ENCODE measurements around the gene ZNF8. TPM values are rescaled to one million over a fixed set of nuclear protein-coding genes. Genes with fewer than 3 reads are reported as not detected.
A peak's percentile ranks its signal among the peaks of the same experiment; 100 is the strongest.

Gene ZNF8
- total and polyA plus RNA-seq, 10 of the 15 experiments (the other 5 are each of a cell fraction or from before 2014, with no cell fraction given) = 0.46 to 5.4 (median 2.6) TPM

DNA sequence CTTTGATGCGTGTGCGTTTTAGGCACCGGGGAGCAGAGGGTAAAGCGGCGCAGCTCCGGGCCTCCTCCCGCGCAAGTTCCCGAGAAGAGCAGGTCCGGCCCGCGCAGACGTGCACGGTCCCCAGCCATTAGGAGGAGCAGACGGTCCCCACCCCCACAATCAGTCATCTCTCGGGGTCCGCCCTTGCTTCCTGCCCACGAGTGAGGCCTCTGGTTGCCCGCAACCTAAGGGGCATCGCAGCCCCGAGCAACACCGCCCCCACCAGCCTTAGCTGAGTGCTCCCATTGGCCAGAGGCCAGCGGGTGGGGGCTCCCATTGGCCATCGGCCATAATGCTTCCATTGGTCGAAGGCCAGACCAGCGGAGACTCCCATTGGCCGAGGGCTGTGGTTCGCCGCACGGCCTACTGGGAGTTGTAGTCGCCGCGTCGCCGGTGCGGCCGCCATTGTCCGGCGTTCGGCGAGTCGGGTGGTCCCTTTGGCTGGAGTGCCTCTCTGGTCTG, at the start of gene ZNF8 (continued):
- TF ChIP-seq FOXM1 (IDR thresholded peaks at IDR 0.05; ENCODE audit: low read depth, low read length) (no peak), NFXL1 (IDR thresholded peaks at IDR 0.05; ENCODE audit: borderline replicate concordance) (no peak), TCF12 (IDR thresholded peaks at IDR 0.05; ENCODE audit: low read depth, low read length) (peak; percentile 60; the same call in 1 of the 2 replicates), SUZ12 (IDR thresholded peaks at IDR 0.05; ENCODE audit: unreplicated experiment) (no peak), DPF2 (IDR thresholded peaks at IDR 0.05) (no peak), SP1 (IDR thresholded peaks at IDR 0.05; ENCODE audit: low read depth, low read length) (peak; percentile 98), BACH1 (IDR thresholded peaks at IDR 0.05; ENCODE audit: borderline replicate concordance) (no peak), PAX5 (IDR thresholded peaks at IDR 0.05; ENCODE audit: borderline replicate concordance, low read depth, low read length) (peak; percentile 48; the same call in 1 of the 2 replicates), FOS (IDR thresholded peaks at IDR 0.05; ENCODE audit: borderline replicate concordance, extremely low read depth, insufficient read length) (peak; percentile 94), RFX5 (IDR thresholded peaks at IDR 0.05; ENCODE audit: low read depth, low read length) (peak; percentile 92), EP300 (IDR thresholded peaks at IDR 0.05; ENCODE audit: borderline replicate concordance in 1 of 2, control insufficient read depth in 1 of 2, low read depth in 2 of 2, low read length in 2 of 2) (no peak), SREBF1 (IDR thresholded peaks at IDR 0.05; ENCODE audit: low read length) (peak; percentile 53), MYB (IDR thresholded peaks at IDR 0.05; ENCODE audit: borderline replicate concordance, low read depth, low read length) (no peak), MEF2A (IDR thresholded peaks at IDR 0.05; ENCODE audit: insufficient read depth, low read depth, low read length) (peak; percentile 60; the same call in 1 of the 2 replicates)
- TF ChIP-seq, protein P1, sequence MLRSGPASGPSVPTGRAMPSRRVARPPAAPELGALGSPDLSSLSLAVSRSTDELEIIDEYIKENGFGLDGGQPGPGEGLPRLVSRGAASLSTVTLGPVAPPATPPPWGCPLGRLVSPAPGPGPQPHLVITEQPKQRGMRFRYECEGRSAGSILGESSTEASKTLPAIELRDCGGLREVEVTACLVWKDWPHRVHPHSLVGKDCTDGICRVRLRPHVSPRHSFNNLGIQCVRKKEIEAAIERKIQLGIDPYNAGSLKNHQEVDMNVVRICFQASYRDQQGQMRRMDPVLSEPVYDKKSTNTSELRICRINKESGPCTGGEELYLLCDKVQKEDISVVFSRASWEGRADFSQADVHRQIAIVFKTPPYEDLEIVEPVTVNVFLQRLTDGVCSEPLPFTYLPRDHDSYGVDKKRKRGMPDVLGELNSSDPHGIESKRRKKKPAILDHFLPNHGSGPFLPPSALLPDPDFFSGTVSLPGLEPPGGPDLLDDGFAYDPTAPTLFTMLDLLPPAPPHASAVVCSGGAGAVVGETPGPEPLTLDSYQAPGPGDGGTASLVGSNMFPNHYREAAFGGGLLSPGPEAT (IDR thresholded peaks at IDR 0.05; ENCODE audit: low read depth) = peak; percentile 58; the same call in 1 of the 2 replicates

Measured in GM12878 (cell line).